Retinal pigment epithelial cell (primary cell): Measurements from ENCODE around the gene XRCC5.
A peak's percentile ranks its signal among the peaks of the same experiment; 100 is the strongest.
"Not testable (repeated sequence)": the region's sequence is repeated elsewhere in the genome, so short reads cannot be mapped to it uniquely, and the experiment has no call there.

Experiments used
- DNase-seq: peaks from one replicate; pipeline ENCODE4 v3.0.0-alpha.2; 2010; ENCODE audit warnings: low read depth
- H3K4me3 ChIP-seq: 2 replicates; pipeline ENCODE4 v1.5.1; 2011; ENCODE audit warnings: mild to moderate bottlenecking, low read length, control low read depth, moderate library complexity
- CTCF ChIP-seq: conservative IDR thresholded peaks from 2 replicates; pipeline ENCODE4 v1.5.1; 2011; ENCODE audit warnings: low read depth, low read length, control low read depth, inconsistent platforms

XRCC5 gene

GRCh38 chr2:216078776-216079175, 30.4 kb upstream of the XRCC5 start:
- DNase-seq = no peak
- no peak for TF ChIP-seq CTCF
- no peak overlapping the region for H3K4me3 ChIP-seq

- not testable (repeated sequence) for DNase-seq, H3K4me3 ChIP-seq
These were observed 29.1 kb upstream of the XRCC5 start for GRCh38 chr2:216080048-216080447.

GRCh38 chr2:216081012-216081411, 28.1 kb upstream of the XRCC5 start:
- TF ChIP-seq CTCF = no peak
- DNase-seq = no peak
- peak overlapping the region; percentile 75 for H3K4me3 ChIP-seq

- peak within 1 kb of the TSS; percentile 75 for H3K4me3 ChIP-seq
- no peak for TF ChIP-seq CTCF
- DNase-seq = no peak
These were observed 27.5 kb upstream of the XRCC5 start, which contains the start of the genes PECR and TMEM169 for GRCh38 chr2:216081487-216082116. Gene PECR (minus strand): TSS chr2:216081809. CDS start chr2:216081741, 68 bp downstream. Gene TMEM169 (plus strand): TSS chr2:216081919. CDS start chr2:216095964, 14,045 bp downstream.

GRCh38 chr2:216082117-216082711, 26.9 kb upstream of the XRCC5 start:
- H3K4me3 ChIP-seq = peak overlapping the region; percentile 75
- no peak for DNase-seq
- TF ChIP-seq CTCF = no peak

GRCh38 chr2:216082805-216083204, 26.3 kb upstream of the XRCC5 start:
- no peak for TF ChIP-seq CTCF
- no peak for DNase-seq
- H3K4me3 ChIP-seq = no peak overlapping the region

- no peak overlapping the region for H3K4me3 ChIP-seq
- no peak for TF ChIP-seq CTCF
- DNase-seq = peak; percentile 83
These were observed 25.5 kb upstream of the XRCC5 start for GRCh38 chr2:216083464-216084281.
